ENCODE data around the gene CLDN14. TPM values are rescaled to one million over a fixed set of nuclear protein-coding genes. Genes with fewer than 3 reads are reported as not detected.

CLDN14 gene
- total and polyA plus RNA-seq, 10 donors, result 0.13 to 0.94 (median 0.35) TPM; not detected in 4

- no peak for TF ChIP-seq POLR2AphosphoS5 (IDR thresholded peaks at IDR 0.05)
- no peak for TF ChIP-seq POLR2A (IDR thresholded peaks at IDR 0.05)
- TF ChIP-seq CTCF (IDR thresholded peaks at IDR 0.05 in 8 of 11, conservative IDR thresholded peaks at IDR 0.05 in 3 of 11), result no peak
- peaks cover 0 to 5% (median 0%) of the 10 kb centered on the region in 8 donors for H3K9me3 ChIP-seq
- no peak overlapping the region for H3K27ac ChIP-seq
- no peaks in the 10 kb centered on the region for H3K36me3 ChIP-seq
- no peak for DNase-seq
- H3K27me3 ChIP-seq (replicated peaks in 1 of 7), result no peaks in the 10 kb centered on the region
- H3K4me3 ChIP-seq, result no peak overlapping the region
- intact Hi-C loops (cut with DNase I; ENCODE audit: low total_unique reads), result no loop called here
- 87 to 94% (median 88%) methylated on average over 10 of the region's 10 CpGs for WGBS, 5 donors
- H3K4me1 ChIP-seq, result no peaks in the 10 kb centered on the region
These were observed 9.6 kb downstream of the CLDN14 start for GRCh38 chr21:36470294-36470693.

GRCh38 chr21:36466061-36466511, 13.8 kb downstream of the CLDN14 start:
- TF ChIP-seq POLR2AphosphoS5 (IDR thresholded peaks at IDR 0.05) (no peak), CTCF (IDR thresholded peaks at IDR 0.05 in 8 of 11, conservative IDR thresholded peaks at IDR 0.05 in 3 of 11) (no peak), POLR2A (IDR thresholded peaks at IDR 0.05) (no peak)
- peak; percentile 20 for DNase-seq
- Histone ChIP-seq H3K4me1 (peaks cover 0 to 4% (median 0%) of the 10 kb centered on the region in 6 donors), H3K9me3 (no peaks in the 10 kb centered on the region), H3K36me3 (no peaks in the 10 kb centered on the region), H3K27ac (no peak overlapping the region), H3K4me3 (no peak overlapping the region), H3K27me3 (replicated peaks in 1 of 7) (peaks cover 0 to 27% (median 0%) of the 10 kb centered on the region in 7 donors)
- intact Hi-C loops (cut with DNase I; ENCODE audit: low total_unique reads), result no loop called here
- 75 to 86% (median 77%) methylated on average over 8 of the region's 8 CpGs for WGBS, 5 donors

- Histone ChIP-seq H3K36me3 (no peaks in the 10 kb centered on the region), H3K4me1 (peaks cover 0 to 4% (median 0%) of the 10 kb centered on the region in 6 donors), H3K27me3 (replicated peaks in 1 of 7) (peaks cover 0 to 30% (median 0%) of the 10 kb centered on the region in 7 donors), H3K4me3 (no peak overlapping the region), H3K9me3 (no peaks in the 10 kb centered on the region), H3K27ac (no peak overlapping the region)
- WGBS, 5 donors, result 49 to 52% (median 51%) methylated on average over 8 of the region's 8 CpGs
- TF ChIP-seq POLR2A (IDR thresholded peaks at IDR 0.05) (no peak), CTCF (IDR thresholded peaks at IDR 0.05 in 8 of 11, conservative IDR thresholded peaks at IDR 0.05 in 3 of 11) (no peak), POLR2AphosphoS5 (IDR thresholded peaks at IDR 0.05) (no peak)
- DNase-seq, result peak; percentile 24
- intact Hi-C loops (cut with DNase I; ENCODE audit: low total_unique reads), result no loop called here
These were observed 14.4 kb downstream of the CLDN14 start for GRCh38 chr21:36465478-36465877.

GRCh38 chr21:36464590-36464989, 15.3 kb downstream of the CLDN14 start:
- no peak overlapping the region for H3K4me3 ChIP-seq
- TF ChIP-seq CTCF (IDR thresholded peaks at IDR 0.05 in 8 of 11, conservative IDR thresholded peaks at IDR 0.05 in 3 of 11) (no peak), POLR2AphosphoS5 (IDR thresholded peaks at IDR 0.05) (no peak), POLR2A (IDR thresholded peaks at IDR 0.05) (no peak)
- H3K27me3 ChIP-seq (replicated peaks in 1 of 7), result peaks cover 0 to 30% (median 0%) of the 10 kb centered on the region in 7 donors
- no peaks in the 10 kb centered on the region for H3K36me3 ChIP-seq
- peaks cover 0 to 4% (median 0%) of the 10 kb centered on the region in 6 donors for H3K4me1 ChIP-seq
- no peaks in the 10 kb centered on the region for H3K9me3 ChIP-seq
- intact Hi-C loops (cut with DNase I; ENCODE audit: low total_unique reads), result no loop called here
- DNase-seq, result peak; percentile 42
- 83 to 100% (median 91%) methylated on average over 2 to 3 of the region's 3 CpGs for WGBS, 5 donors
- no peak overlapping the region for H3K27ac ChIP-seq
